ENCODE measurements around the gene TMEM92. TPM values are rescaled to one million over a fixed set of nuclear protein-coding genes. Genes with fewer than 3 reads are reported as not detected.

Gene TMEM92
- total and polyA plus RNA-seq, 10 of the 15 experiments (the other 5 are each of a cell fraction or from before 2014, with no cell fraction given) = 0.11 to 1.2 (median 0.32) TPM

DNA sequence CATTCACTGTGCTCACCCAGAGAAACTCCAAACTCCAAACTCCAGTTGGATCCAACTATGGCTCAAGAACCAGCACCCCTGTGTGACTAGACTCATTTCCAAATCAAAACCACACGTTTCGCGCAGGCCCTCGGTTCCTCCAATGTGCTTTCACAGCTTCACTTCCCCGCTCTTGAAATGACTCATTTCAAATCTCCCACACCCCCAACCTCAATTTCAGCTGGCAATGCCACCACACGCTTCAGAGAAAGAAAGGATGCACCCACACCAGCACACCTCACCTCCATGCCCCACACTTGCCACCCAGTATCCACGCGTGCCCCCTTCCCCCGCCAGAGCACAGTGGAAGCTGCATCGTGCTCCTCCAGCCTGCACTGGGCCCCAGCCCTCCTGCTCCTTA lies 9.0 kb downstream of the TMEM92 start:
- intact Hi-C loops (cut with micrococcal nuclease; ENCODE audit: unreplicated experiment) = no loop called here
- H3K9me3 ChIP-seq (replicated peaks; ENCODE audit: control insufficient read depth, insufficient read depth, low read length) = no peaks in the 10 kb centered on the region; the same call in 1 of the 3 replicates
- H3K4me2 ChIP-seq (ENCODE audit: control insufficient read depth, insufficient read depth) = peak overlapping the region; percentile 39
- peaks cover 32% of the 10 kb centered on the region for H3K4me1 ChIP-seq (ENCODE audit: control insufficient read depth, insufficient read depth, low read length)
- in situ Hi-C loops (cut with MboI) = no loop called here
- no peaks in the 10 kb centered on the region for H3K36me3 ChIP-seq (ENCODE audit: control insufficient read depth in 2 of 2, insufficient read depth in 2 of 2, low read length in 1 of 2)
- no peak overlapping the region for H3K27ac ChIP-seq (ENCODE audit: control insufficient read depth, insufficient read depth)
- no peaks in the 10 kb centered on the region for H3K79me2 ChIP-seq (ENCODE audit: control insufficient read depth, insufficient read depth, low read length)
- no peak overlapping the region for H3K9ac ChIP-seq (ENCODE audit: control insufficient read depth, insufficient read depth, low read length)
- ChIA-PET RAD21 (ENCODE audit: unreplicated experiment) (interaction anchor here (1.2 to 1.4 kb wide), 2 partner anchors 15 to 83 kb away, joined by 3 to 10 read pairs; no protein-coding TSS in a partner anchor), POLR2A (interaction anchor here (0.7 kb wide), 1 partner anchor 10 kb away, joined by 5 read pairs; no protein-coding TSS in a partner anchor), CTCF (interaction anchor here (0.6 to 19.2 kb wide), 6 partner anchors 11 to 121 kb away, joined by 3 to 298 read pairs (median 10); partner anchors contain the start of gene COL1A1), SMC1A (ENCODE audit: uncharacterized antibody, unreplicated experiment) (interaction anchor here (1.1 to 1.7 kb wide), 3 partner anchors 9 to 78 kb away, joined by 3 to 5 read pairs (median 4); no protein-coding TSS in a partner anchor)
- peak; percentile 75 for ATAC-seq
- FAIRE-seq = peak; percentile 88
- BruUV-seq (replicated peaks) = no TSS peak
- 0 out of 2 replicates have a peak overlapping the region, but pooled peaks have one; percentile 13 for H3K4me3 ChIP-seq
- no peaks in the 10 kb centered on the region for H3K27me3 ChIP-seq (replicated peaks in 1 of 2; ENCODE audit: control insufficient read depth in 2 of 2, insufficient read depth in 2 of 2, low read length in 1 of 2)
- H2AFZ ChIP-seq (ENCODE audit: control insufficient read depth, low read depth, low read length) = no peak overlapping the region
- no peaks in the 10 kb centered on the region for H4K20me1 ChIP-seq (ENCODE audit: control insufficient read depth, insufficient read depth)
- peak; percentile 46 for DNase-seq (ENCODE audit: low read depth, low spot score)
- WGBS (ENCODE audit: insufficient coverage, insufficient replicate concordance, low lambda C conversion rate, missing lambda C conversion rate) = 20% methylated on average over 10 of the region's 10 CpGs
- TF ChIP-seq HDGF (IDR thresholded peaks at IDR 0.05) = no peak
- TF ChIP-seq, protein P1, sequence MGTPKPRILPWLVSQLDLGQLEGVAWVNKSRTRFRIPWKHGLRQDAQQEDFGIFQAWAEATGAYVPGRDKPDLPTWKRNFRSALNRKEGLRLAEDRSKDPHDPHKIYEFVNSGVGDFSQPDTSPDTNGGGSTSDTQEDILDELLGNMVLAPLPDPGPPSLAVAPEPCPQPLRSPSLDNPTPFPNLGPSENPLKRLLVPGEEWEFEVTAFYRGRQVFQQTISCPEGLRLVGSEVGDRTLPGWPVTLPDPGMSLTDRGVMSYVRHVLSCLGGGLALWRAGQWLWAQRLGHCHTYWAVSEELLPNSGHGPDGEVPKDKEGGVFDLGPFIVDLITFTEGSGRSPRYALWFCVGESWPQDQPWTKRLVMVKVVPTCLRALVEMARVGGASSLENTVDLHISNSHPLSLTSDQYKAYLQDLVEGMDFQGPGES (IDR thresholded peaks at IDR 0.05) = no peak
- TF ChIP-seq PML (IDR thresholded peaks at IDR 0.05; ENCODE audit: low read length) = no peak
- TF ChIP-seq, protein P2, sequence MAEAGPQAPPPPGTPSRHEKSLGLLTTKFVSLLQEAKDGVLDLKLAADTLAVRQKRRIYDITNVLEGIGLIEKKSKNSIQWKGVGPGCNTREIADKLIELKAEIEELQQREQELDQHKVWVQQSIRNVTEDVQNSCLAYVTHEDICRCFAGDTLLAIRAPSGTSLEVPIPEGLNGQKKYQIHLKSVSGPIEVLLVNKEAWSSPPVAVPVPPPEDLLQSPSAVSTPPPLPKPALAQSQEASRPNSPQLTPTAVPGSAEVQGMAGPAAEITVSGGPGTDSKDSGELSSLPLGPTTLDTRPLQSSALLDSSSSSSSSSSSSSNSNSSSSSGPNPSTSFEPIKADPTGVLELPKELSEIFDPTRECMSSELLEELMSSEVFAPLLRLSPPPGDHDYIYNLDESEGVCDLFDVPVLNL (IDR thresholded peaks at IDR 0.05; ENCODE audit: low read depth, low read length) = no peak
- TF ChIP-seq ZSCAN29 (IDR thresholded peaks at IDR 0.05) = no peak
- TF ChIP-seq IRF4 (IDR thresholded peaks at IDR 0.05; ENCODE audit: low read depth, low read length) = peak; percentile 99
- TF ChIP-seq RB1 (IDR thresholded peaks at IDR 0.05; ENCODE audit: borderline replicate concordance) = no peak
- no peak for TF ChIP-seq ZNF217 (IDR thresholded peaks at IDR 0.05)
- no peak for TF ChIP-seq TAF1 (IDR thresholded peaks at IDR 0.05; ENCODE audit: borderline replicate concordance, low read depth, low read length)
- TF ChIP-seq, protein P3, sequence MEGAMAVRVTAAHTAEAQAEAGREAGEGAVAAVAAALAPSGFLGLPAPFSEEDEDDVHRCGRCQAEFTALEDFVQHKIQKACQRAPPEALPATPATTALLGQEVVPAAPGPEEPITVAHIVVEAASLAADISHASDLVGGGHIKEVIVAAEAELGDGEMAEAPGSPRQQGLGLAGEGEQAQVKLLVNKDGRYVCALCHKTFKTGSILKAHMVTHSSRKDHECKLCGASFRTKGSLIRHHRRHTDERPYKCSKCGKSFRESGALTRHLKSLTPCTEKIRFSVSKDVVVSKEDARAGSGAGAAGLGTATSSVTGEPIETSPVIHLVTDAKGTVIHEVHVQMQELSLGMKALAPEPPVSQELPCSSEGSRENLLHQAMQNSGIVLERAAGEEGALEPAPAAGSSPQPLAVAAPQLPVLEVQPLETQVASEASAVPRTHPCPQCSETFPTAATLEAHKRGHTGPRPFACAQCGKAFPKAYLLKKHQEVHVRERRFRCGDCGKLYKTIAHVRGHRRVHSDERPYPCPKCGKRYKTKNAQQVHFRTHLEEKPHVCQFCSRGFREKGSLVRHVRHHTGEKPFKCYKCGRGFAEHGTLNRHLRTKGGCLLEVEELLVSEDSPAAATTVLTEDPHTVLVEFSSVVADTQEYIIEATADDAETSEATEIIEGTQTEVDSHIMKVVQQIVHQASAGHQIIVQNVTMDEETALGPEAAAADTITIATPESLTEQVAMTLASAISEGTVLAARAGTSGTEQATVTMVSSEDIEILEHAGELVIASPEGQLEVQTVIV (IDR thresholded peaks at IDR 0.05; ENCODE audit: borderline replicate concordance, partially characterized antibody) = no peak
- TF ChIP-seq, protein P4, sequence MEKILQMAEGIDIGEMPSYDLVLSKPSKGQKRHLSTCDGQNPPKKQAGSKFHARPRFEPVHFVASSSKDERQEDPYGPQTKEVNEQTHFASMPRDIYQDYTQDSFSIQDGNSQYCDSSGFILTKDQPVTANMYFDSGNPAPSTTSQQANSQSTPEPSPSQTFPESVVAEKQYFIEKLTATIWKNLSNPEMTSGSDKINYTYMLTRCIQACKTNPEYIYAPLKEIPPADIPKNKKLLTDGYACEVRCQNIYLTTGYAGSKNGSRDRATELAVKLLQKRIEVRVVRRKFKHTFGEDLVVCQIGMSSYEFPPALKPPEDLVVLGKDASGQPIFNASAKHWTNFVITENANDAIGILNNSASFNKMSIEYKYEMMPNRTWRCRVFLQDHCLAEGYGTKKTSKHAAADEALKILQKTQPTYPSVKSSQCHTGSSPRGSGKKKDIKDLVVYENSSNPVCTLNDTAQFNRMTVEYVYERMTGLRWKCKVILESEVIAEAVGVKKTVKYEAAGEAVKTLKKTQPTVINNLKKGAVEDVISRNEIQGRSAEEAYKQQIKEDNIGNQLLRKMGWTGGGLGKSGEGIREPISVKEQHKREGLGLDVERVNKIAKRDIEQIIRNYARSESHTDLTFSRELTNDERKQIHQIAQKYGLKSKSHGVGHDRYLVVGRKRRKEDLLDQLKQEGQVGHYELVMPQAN (conservative IDR thresholded peaks at IDR 0.05) = no peak
- TF ChIP-seq STAT3 (IDR thresholded peaks at IDR 0.05; ENCODE audit: low read depth, low read length) = no peak
- no peak for TF ChIP-seq ESRRA (IDR thresholded peaks at IDR 0.05; ENCODE audit: low read length)
- TF ChIP-seq TARDBP (IDR thresholded peaks at IDR 0.05; ENCODE audit: borderline replicate concordance) = no peak
- TF ChIP-seq MTA3 (IDR thresholded peaks at IDR 0.05; ENCODE audit: borderline replicate concordance, low read length) = peak; percentile 90; the same call in 1 of the 2 replicates
- TF ChIP-seq, protein P5, sequence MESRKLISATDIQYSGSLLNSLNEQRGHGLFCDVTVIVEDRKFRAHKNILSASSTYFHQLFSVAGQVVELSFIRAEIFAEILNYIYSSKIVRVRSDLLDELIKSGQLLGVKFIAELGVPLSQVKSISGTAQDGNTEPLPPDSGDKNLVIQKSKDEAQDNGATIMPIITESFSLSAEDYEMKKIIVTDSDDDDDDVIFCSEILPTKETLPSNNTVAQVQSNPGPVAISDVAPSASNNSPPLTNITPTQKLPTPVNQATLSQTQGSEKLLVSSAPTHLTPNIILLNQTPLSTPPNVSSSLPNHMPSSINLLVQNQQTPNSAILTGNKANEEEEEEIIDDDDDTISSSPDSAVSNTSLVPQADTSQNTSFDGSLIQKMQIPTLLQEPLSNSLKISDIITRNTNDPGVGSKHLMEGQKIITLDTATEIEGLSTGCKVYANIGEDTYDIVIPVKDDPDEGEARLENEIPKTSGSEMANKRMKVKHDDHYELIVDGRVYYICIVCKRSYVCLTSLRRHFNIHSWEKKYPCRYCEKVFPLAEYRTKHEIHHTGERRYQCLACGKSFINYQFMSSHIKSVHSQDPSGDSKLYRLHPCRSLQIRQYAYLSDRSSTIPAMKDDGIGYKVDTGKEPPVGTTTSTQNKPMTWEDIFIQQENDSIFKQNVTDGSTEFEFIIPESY (IDR thresholded peaks at IDR 0.05) = no peak
- no peak for TF ChIP-seq SUZ12 (IDR thresholded peaks at IDR 0.05; ENCODE audit: unreplicated experiment)

Data from GM12878 (cell line).